ENCODE data around the gene KCNIP4.

Gene KCNIP4

GRCh38 chr4:20987191-20987590, 961.4 kb downstream of the KCNIP4 start:
- no peak for TF ChIP-seq CTCF (conservative IDR thresholded peaks at IDR 0.05; ENCODE audit: low read depth)
- no peak overlapping the region for H3K27ac ChIP-seq
- CTCF ChIA-PET = no interaction called here
- no peak for DNase-seq (ENCODE audit: low spot score)
- POLR2A ChIA-PET (ENCODE audit: low non-redundant PET) = no interaction called here

GRCh38 chr4:20984576-20984836, 964.1 kb downstream of the KCNIP4 start:
- ChIA-PET CTCF (no interaction called here), POLR2A (ENCODE audit: low non-redundant PET) (no interaction called here)
- DNase-seq (ENCODE audit: low spot score) = no peak
- TF ChIP-seq CTCF (conservative IDR thresholded peaks at IDR 0.05; ENCODE audit: low read depth) = no peak
- no peak overlapping the region for H3K27ac ChIP-seq

GRCh38 chr4:20983763-20984575, 964.6 kb downstream of the KCNIP4 start:
- TF ChIP-seq CTCF (conservative IDR thresholded peaks at IDR 0.05; ENCODE audit: low read depth) = no peak
- no peak for DNase-seq (ENCODE audit: low spot score)
- ChIA-PET CTCF (no interaction called here), POLR2A (ENCODE audit: low non-redundant PET) (no interaction called here)
- H3K27ac ChIP-seq = no peak overlapping the region

GRCh38 chr4:20982544-20982943, 966.0 kb downstream of the KCNIP4 start:
- no peak overlapping the region for H3K27ac ChIP-seq
- no peak for TF ChIP-seq CTCF (conservative IDR thresholded peaks at IDR 0.05; ENCODE audit: low read depth)
- DNase-seq (ENCODE audit: low spot score) = no peak
- ChIA-PET POLR2A (ENCODE audit: low non-redundant PET) (no interaction called here), CTCF (no interaction called here)

- no peak for TF ChIP-seq CTCF (conservative IDR thresholded peaks at IDR 0.05; ENCODE audit: low read depth)
- no peak for DNase-seq (ENCODE audit: low spot score)
- ChIA-PET POLR2A (ENCODE audit: low non-redundant PET) (no interaction called here), CTCF (no interaction called here)
- no peak overlapping the region for H3K27ac ChIP-seq
These were observed 988.3 kb downstream of the KCNIP4 start for GRCh38 chr4:20960291-20960690.

GRCh38 chr4:20954541-20954940, 994.0 kb downstream of the KCNIP4 start:
- POLR2A ChIA-PET (ENCODE audit: low non-redundant PET) = no interaction called here
- CTCF ChIA-PET = no interaction called here
- DNase-seq (ENCODE audit: low spot score) = no peak
- H3K27ac ChIP-seq = no peak overlapping the region
- TF ChIP-seq CTCF (conservative IDR thresholded peaks at IDR 0.05; ENCODE audit: low read depth) = no peak
